VCaP (cell line): ENCODE measurements around the gene ZHX3.

Experiments
- H3K27ac ChIP-seq: fragments of 450-650 bp; 2 replicates; pipeline ENCODE4 v1.5.1; 2017
- TF ChIP-seq, protein P1 (sequence below): fragments of 450-650 bp; conservative IDR thresholded peaks from 2 replicates; pipeline ENCODE4 v1.5.1; 2017; ENCODE audit warnings: mild to moderate bottlenecking, moderate library complexity

ZHX3 gene

GRCh38 chr20:41309817-41310216, 7.7 kb downstream of the ZHX3 start:
- TF ChIP-seq, protein P1, sequence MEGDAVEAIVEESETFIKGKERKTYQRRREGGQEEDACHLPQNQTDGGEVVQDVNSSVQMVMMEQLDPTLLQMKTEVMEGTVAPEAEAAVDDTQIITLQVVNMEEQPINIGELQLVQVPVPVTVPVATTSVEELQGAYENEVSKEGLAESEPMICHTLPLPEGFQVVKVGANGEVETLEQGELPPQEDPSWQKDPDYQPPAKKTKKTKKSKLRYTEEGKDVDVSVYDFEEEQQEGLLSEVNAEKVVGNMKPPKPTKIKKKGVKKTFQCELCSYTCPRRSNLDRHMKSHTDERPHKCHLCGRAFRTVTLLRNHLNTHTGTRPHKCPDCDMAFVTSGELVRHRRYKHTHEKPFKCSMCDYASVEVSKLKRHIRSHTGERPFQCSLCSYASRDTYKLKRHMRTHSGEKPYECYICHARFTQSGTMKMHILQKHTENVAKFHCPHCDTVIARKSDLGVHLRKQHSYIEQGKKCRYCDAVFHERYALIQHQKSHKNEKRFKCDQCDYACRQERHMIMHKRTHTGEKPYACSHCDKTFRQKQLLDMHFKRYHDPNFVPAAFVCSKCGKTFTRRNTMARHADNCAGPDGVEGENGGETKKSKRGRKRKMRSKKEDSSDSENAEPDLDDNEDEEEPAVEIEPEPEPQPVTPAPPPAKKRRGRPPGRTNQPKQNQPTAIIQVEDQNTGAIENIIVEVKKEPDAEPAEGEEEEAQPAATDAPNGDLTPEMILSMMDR: no peak
- H3K27ac ChIP-seq: no peak overlapping the region

DNA sequence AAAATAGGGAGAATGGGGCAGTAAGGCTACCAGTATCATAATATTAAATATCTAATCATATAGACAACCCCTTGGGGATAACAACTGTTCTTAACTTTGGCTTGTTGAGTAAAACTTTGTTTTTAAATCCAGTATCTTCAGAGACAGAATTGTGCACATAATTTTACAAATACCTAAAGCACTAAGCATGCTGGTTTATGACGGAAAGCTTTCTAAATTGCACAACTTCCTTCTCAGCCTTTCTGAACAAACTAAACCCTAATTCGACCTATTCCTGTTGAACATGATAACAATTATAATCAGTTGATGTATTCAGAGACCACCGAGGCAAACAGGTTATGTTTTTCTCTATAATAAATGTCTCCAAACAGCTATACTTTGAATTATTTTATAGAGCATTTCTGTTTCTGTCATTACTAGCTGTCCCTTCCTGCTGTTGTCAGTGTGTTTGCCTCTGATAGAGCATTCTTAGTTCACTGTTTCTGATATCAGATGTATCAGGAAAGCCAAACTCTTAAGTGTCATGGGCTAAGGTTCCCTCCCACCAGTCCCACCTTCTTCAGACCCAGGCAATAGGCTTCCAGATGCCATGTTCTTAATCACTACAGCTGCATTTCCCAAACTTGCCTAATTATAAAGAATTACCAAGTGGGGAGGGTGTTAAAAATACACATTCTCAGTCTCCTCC, 8.7 kb downstream of the ZHX3 start:
- TF ChIP-seq, protein P1: no peak

DNA sequence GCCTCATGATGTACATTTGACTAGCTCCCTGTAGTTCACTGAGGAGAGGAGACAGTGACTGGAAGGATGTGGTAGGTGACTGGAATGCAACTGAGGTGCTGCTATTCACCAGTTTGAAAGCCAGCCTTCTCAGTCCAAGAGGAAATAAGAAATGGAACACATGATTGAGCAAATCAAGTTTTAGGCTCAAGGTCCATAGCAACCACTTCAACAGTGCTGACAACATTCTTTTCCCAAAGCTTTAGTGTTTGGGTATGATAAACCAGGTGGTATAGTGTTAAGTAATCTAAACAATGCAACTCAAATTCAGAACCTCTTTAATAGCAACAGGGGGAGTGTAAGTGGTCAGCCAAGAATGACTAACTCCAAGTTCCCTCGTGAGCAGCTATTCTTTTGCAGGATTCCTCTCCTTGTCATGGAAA, 9.2 kb downstream of the ZHX3 start:
- no peak overlapping the region for H3K27ac ChIP-seq
- TF ChIP-seq, protein P1: no peak

More for the DNA sequence above, 8.7 kb downstream of the ZHX3 start:
- no peak overlapping the region for H3K27ac ChIP-seq

DNA sequence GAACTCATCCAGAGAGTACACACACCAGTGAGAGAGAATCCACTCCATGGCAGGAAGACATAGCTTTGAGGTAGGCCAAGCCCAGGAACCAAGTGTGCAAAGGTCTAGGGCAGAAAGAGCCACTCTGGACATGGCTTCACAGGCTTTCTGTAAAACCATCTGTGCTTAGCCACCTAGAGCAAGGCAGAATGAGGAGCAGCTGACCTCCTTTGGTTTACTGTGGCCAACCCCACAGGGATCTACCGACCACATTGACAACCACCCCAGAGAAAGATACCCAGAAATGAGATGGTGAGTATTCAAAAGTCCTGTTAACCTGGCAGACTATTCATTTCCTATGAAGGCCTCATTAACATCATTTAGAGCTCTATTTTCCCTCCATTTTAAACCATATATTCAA, 10.5 kb downstream of the ZHX3 start:
- H3K27ac ChIP-seq: no peak overlapping the region
- TF ChIP-seq, protein P1: no peak

DNA sequence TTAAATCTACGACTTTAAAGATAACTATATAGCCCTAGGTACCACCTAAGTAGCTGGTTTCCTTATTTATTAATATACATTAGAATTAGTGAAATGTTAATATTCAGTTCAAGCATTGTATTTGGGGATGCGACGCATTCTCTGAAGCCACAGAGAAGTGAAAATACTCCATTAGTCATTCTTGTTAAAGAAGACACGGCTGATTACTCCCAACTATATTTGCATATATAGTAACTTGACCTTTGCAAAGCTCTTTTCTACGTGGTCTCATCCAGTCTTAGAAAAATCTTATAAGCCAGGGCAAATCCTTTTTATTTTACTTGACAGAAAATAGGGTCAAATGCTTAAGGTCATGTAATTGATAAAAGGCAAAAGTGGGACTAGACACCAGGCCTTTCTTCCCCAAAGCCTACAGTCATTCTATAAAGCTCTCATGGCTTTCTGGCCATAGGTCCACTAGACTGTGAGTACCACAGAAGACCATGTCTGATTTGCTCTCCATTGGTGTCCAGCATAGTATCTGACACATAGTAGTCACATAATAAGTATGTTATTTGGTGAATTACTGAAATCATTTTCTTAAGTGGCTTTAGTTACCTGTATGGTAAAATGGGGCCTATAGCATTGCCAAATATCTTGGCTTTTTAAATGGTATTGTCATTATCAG, 11.3 kb downstream of the ZHX3 start:
- no peak overlapping the region for H3K27ac ChIP-seq
- TF ChIP-seq, protein P1: no peak

GRCh38 chr20:41304424-41305079, 13.0 kb downstream of the ZHX3 start:
- H3K27ac ChIP-seq: no peak overlapping the region
- TF ChIP-seq, protein P1: no peak

GRCh38 chr20:41304002-41304401, 13.5 kb downstream of the ZHX3 start:
- no peak overlapping the region for H3K27ac ChIP-seq
- TF ChIP-seq, protein P1: no peak
